SU-DHL-6 (cell line): ENCODE results near the gene KCTD6.

Experiments
- CTCF ChIP-seq: fragments of 200-600 bp; sonication (generic); IDR thresholded peaks from one replicate; pipeline ENCODE4 v1.5.1; 2017; ENCODE audit warnings: antibody characterized with exemption, mild to moderate bottlenecking, low read length, moderate library complexity; ENCODE audit not compliant: insufficient read depth, poor library complexity, severe bottlenecking
- EZH2phosphoT487 ChIP-seq: fragments of 200-600 bp; sonication (generic), shearing (Covaris generic); conservative IDR thresholded peaks from 2 replicates; pipeline ENCODE4 v1.6.1; 2018; ENCODE audit warnings: mild to moderate bottlenecking, antibody characterized with exemption, low read length, moderate library complexity, mixed read lengths

- TF ChIP-seq CTCF (no peak), EZH2phosphoT487 (no peak)
These were observed 39.7 kb downstream of the KCTD6 start for GRCh38 chr3:58531555-58531954.
